ENCODE data around the gene TMEM87B.

The TMEM87B gene

GRCh38 chr2:112154246-112155117 is 99.4 kb downstream of the TMEM87B start:
- H3K4me3 ChIP-seq (ENCODE audit: low read length), result no peak overlapping the region
- DNase-seq (ENCODE audit: low read depth), result no peak
- no peak for TF ChIP-seq CTCF (IDR thresholded peaks at IDR 0.05; ENCODE audit: insufficient read depth, low read depth, low read length, missing control alignments)

- TF ChIP-seq CTCF (IDR thresholded peaks at IDR 0.05; ENCODE audit: insufficient read depth, low read depth, low read length, missing control alignments), result no peak
- DNase-seq (ENCODE audit: low read depth), result no peak
- H3K4me3 ChIP-seq (ENCODE audit: low read length), result no peak overlapping the region
Observed at GRCh38 chr2:112155331-112156151, 100.5 kb downstream of the TMEM87B start.

GRCh38 chr2:112156152-112156986 is 101.3 kb downstream of the TMEM87B start:
- DNase-seq (ENCODE audit: low read depth), result peak; percentile 62
- H3K4me3 ChIP-seq (ENCODE audit: low read length), result no peak overlapping the region
- TF ChIP-seq CTCF (IDR thresholded peaks at IDR 0.05; ENCODE audit: insufficient read depth, low read depth, low read length, missing control alignments), result no peak

GRCh38 chr2:112157472-112157871 is 102.4 kb downstream of the TMEM87B start:
- no peak for TF ChIP-seq CTCF (IDR thresholded peaks at IDR 0.05; ENCODE audit: insufficient read depth, low read depth, low read length, missing control alignments)
- peak; percentile 38 for DNase-seq (ENCODE audit: low read depth)
- no peak overlapping the region for H3K4me3 ChIP-seq (ENCODE audit: low read length)

GRCh38 chr2:112159454-112159921 is 104.4 kb downstream of the TMEM87B start:
- no peak for DNase-seq (ENCODE audit: low read depth)
- TF ChIP-seq CTCF (IDR thresholded peaks at IDR 0.05; ENCODE audit: insufficient read depth, low read depth, low read length, missing control alignments), result no peak
- no peak overlapping the region for H3K4me3 ChIP-seq (ENCODE audit: low read length)
